ENCODE data around the gene FARP1.

DNA sequence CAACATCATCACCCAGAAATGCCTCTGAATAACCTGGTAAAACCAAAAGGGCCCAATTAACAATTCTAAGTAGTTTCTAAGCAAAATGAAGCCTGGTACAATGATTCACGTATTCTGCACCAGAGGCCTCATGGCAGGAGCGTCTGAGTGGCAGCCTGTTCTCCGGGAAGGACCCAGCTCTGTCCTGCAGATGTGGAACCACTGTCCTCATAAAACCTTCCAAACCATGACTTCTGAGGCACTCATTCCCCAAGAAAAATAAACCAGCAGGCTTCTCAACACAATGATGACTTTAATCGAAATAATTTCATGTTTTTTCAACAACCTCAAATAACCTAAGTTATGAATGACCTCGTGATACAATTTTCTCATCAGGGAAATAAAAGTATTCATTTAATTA, 344.1 kb downstream of the FARP1 start:
- TF ChIP-seq, protein P1, sequence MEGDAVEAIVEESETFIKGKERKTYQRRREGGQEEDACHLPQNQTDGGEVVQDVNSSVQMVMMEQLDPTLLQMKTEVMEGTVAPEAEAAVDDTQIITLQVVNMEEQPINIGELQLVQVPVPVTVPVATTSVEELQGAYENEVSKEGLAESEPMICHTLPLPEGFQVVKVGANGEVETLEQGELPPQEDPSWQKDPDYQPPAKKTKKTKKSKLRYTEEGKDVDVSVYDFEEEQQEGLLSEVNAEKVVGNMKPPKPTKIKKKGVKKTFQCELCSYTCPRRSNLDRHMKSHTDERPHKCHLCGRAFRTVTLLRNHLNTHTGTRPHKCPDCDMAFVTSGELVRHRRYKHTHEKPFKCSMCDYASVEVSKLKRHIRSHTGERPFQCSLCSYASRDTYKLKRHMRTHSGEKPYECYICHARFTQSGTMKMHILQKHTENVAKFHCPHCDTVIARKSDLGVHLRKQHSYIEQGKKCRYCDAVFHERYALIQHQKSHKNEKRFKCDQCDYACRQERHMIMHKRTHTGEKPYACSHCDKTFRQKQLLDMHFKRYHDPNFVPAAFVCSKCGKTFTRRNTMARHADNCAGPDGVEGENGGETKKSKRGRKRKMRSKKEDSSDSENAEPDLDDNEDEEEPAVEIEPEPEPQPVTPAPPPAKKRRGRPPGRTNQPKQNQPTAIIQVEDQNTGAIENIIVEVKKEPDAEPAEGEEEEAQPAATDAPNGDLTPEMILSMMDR (CRISPR knock-in tag; IDR thresholded peaks at IDR 0.05) = no peak
- TF ChIP-seq ZFP41 (CRISPR knock-in tag; IDR thresholded peaks at IDR 0.05; ENCODE audit: borderline replicate concordance) = no peak
- TF ChIP-seq KLF13 (CRISPR knock-in tag; IDR thresholded peaks at IDR 0.05) = no peak
- no peak for TF ChIP-seq POLR2AphosphoS5 (IDR thresholded peaks at IDR 0.05; ENCODE audit: low read depth, low read length)
- TF ChIP-seq, protein P2, sequence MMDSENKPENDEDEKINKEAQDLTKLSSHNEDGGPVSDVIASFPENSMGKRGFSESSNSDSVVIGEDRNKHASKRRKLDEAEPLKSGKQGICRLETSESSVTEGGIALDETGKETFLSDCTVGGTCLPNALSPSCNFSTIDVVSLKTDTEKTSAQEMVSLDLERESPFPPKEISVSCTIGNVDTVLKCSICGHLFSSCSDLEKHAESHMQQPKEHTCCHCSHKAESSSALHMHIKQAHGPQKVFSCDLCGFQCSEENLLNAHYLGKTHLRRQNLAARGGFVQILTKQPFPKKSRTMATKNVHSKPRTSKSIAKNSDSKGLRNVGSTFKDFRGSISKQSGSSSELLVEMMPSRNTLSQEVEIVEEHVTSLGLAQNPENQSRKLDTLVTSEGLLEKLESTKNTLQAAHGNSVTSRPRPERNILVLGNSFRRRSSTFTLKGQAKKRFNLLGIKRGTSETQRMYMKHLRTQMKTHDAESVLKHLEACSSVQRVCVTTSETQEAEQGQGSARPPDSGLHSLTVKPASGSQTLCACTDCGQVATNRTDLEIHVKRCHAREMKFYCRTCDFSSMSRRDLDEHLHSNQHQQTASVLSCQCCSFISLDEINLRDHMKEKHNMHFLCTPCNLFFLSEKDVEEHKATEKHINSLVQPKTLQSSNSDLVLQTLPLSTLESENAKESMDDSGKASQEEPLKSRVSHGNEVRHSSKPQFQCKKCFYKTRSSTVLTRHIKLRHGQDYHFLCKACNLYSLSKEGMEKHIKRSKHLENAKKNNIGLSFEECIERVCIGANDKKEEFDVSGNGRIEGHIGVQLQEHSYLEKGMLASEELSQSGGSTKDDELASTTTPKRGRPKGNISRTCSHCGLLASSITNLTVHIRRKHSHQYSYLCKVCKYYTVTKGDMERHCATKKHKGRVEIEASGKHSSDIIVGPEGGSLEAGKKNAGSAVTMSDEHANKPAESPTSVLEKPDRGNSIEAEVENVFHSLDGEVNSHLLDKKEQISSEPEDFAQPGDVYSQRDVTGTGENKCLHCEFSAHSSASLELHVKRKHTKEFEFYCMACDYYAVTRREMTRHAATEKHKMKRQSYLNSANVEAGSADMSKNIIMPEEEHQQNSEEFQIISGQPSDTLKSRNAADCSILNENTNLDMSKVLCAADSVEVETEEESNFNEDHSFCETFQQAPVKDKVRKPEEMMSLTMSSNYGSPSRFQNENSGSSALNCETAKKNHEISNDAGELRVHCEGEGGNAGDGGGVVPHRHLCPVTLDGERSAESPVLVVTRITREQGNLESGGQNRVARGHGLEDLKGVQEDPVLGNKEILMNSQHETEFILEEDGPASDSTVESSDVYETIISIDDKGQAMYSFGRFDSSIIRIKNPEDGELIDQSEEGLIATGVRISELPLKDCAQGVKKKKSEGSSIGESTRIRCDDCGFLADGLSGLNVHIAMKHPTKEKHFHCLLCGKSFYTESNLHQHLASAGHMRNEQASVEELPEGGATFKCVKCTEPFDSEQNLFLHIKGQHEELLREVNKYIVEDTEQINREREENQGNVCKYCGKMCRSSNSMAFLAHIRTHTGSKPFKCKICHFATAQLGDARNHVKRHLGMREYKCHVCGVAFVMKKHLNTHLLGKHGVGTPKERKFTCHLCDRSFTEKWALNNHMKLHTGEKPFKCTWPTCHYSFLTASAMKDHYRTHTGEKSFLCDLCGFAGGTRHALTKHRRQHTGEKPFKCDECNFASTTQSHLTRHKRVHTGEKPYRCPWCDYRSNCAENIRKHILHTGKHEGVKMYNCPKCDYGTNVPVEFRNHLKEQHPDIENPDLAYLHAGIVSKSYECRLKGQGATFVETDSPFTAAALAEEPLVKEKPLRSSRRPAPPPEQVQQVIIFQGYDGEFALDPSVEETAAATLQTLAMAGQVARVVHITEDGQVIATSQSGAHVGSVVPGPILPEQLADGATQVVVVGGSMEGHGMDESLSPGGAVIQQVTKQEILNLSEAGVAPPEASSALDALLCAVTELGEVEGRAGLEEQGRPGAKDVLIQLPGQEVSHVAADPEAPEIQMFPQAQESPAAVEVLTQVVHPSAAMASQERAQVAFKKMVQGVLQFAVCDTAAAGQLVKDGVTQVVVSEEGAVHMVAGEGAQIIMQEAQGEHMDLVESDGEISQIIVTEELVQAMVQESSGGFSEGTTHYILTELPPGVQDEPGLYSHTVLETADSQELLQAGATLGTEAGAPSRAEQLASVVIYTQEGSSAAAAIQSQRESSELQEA (CRISPR knock-in tag; IDR thresholded peaks at IDR 0.05; ENCODE audit: not compliant biosample characterization) = no peak
- TF ChIP-seq, protein P3, sequence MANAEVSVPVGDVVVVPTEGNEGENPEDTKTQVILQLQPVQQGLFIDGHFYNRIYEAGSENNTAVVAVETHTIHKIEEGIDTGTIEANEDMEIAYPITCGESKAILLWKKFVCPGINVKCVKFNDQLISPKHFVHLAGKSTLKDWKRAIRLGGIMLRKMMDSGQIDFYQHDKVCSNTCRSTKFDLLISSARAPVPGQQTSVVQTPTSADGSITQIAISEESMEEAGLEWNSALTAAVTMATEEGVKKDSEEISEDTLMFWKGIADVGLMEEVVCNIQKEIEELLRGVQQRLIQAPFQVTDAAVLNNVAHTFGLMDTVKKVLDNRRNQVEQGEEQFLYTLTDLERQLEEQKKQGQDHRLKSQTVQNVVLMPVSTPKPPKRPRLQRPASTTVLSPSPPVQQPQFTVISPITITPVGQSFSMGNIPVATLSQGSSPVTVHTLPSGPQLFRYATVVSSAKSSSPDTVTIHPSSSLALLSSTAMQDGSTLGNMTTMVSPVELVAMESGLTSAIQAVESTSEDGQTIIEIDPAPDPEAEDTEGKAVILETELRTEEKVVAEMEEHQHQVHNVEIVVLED (CRISPR knock-in tag; IDR thresholded peaks at IDR 0.05; ENCODE audit: borderline replicate concordance) = no peak
- no peak for TF ChIP-seq THYN1 (CRISPR knock-in tag; IDR thresholded peaks at IDR 0.05; ENCODE audit: borderline replicate concordance, low read depth)
- no peak for TF ChIP-seq SIX4 (CRISPR knock-in tag; IDR thresholded peaks at IDR 0.05)
- no peak for TF ChIP-seq MAFK (conservative IDR thresholded peaks at IDR 0.05 in 1 of 2, IDR thresholded peaks at IDR 0.05 in 1 of 2; ENCODE audit: low read length in 2 of 2)
- no peak for TF ChIP-seq ZMYM4 (CRISPR knock-in tag; IDR thresholded peaks at IDR 0.05)
- TF ChIP-seq, protein P4, sequence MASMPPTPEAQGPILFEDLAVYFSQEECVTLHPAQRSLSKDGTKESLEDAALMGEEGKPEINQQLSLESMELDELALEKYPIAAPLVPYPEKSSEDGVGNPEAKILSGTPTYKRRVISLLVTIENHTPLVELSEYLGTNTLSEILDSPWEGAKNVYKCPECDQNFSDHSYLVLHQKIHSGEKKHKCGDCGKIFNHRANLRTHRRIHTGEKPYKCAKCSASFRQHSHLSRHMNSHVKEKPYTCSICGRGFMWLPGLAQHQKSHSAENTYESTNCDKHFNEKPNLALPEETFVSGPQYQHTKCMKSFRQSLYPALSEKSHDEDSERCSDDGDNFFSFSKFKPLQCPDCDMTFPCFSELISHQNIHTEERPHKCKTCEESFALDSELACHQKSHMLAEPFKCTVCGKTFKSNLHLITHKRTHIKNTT (CRISPR knock-in tag; IDR thresholded peaks at IDR 0.05) = no peak
- no peak for TF ChIP-seq HIVEP1 (CRISPR knock-in tag; IDR thresholded peaks at IDR 0.05)
- TF ChIP-seq MAZ (IDR thresholded peaks at IDR 0.05; ENCODE audit: borderline replicate concordance, low read depth, low read length) = no peak
- no peak for TF ChIP-seq MAZ (CRISPR knock-in tag; IDR thresholded peaks at IDR 0.05; ENCODE audit: low read depth)

All from HepG2 (cell line).